ENCODE measurements around the gene MIPOL1.

Gene MIPOL1

DNA sequence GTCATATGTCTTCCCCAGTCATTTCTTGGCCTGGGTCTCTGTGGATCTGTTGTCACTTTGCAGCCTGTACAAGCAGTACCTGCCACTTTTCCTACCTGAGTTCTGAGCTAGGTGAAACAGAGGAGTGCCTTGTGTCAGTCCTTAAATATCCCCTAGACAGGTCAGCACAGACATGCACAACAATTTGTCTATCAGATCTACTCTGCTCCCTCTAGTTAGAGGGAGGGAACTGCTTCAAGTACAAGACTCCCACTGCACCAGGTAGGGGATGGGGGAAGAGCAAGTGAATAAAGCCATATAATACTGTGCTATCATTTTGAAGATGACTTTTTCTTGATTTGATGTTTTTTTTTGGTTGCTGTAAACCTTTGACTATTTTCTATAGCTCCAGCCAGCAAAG, 39.4 kb downstream of the MIPOL1 start:
- Histone ChIP-seq H3K27me3 (replicated peaks) (no peaks in the 10 kb centered on the region), H3K27ac (no peak overlapping the region), H3K36me3 (replicated peaks) (no peaks in the 10 kb centered on the region), H3K4me3 (ENCODE audit: low read depth, low read length) (no peak overlapping the region)
- in situ Hi-C loops (cut with HindIII; ENCODE audit: low pct_ligation_motif_present, low sequenced_read_pairs) = no loop called here
- no peak for DNase-seq
- TF ChIP-seq, protein P1, sequence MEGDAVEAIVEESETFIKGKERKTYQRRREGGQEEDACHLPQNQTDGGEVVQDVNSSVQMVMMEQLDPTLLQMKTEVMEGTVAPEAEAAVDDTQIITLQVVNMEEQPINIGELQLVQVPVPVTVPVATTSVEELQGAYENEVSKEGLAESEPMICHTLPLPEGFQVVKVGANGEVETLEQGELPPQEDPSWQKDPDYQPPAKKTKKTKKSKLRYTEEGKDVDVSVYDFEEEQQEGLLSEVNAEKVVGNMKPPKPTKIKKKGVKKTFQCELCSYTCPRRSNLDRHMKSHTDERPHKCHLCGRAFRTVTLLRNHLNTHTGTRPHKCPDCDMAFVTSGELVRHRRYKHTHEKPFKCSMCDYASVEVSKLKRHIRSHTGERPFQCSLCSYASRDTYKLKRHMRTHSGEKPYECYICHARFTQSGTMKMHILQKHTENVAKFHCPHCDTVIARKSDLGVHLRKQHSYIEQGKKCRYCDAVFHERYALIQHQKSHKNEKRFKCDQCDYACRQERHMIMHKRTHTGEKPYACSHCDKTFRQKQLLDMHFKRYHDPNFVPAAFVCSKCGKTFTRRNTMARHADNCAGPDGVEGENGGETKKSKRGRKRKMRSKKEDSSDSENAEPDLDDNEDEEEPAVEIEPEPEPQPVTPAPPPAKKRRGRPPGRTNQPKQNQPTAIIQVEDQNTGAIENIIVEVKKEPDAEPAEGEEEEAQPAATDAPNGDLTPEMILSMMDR (IDR thresholded peaks at IDR 0.05; ENCODE audit: low read depth, low read length, missing control alignments) = no peak

DNA sequence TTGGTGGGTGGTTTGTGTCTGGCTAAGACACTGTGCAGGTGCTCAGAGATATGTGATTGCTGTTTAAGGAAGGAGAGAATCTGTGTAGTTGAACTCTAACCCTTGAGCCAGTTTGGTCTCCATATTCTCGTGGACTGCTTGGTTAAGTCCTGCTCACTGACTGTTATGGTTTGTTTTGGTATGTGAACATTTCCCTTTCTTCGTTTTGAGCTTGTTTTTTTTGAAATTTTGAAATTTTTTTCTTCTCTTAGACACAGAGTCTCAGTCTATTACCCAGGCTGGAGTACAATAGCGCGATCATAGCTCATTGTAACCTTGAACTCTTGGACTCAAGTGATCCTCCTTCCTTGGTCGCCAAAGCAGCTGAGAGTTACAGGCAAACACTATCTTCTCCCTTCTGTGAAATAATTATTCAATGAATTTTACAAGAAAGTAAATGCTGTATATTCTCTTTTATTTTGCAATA, 40.0 kb downstream of the MIPOL1 start:
- Histone ChIP-seq H3K27me3 (replicated peaks) (no peaks in the 10 kb centered on the region), H3K27ac (no peak overlapping the region), H3K36me3 (replicated peaks) (no peaks in the 10 kb centered on the region), H3K4me3 (ENCODE audit: low read depth, low read length) (no peak overlapping the region)
- in situ Hi-C loops (cut with HindIII; ENCODE audit: low pct_ligation_motif_present, low sequenced_read_pairs) = no loop called here
- TF ChIP-seq, protein P1 (IDR thresholded peaks at IDR 0.05; ENCODE audit: low read depth, low read length, missing control alignments) = no peak
- DNase-seq = no peak

DNA sequence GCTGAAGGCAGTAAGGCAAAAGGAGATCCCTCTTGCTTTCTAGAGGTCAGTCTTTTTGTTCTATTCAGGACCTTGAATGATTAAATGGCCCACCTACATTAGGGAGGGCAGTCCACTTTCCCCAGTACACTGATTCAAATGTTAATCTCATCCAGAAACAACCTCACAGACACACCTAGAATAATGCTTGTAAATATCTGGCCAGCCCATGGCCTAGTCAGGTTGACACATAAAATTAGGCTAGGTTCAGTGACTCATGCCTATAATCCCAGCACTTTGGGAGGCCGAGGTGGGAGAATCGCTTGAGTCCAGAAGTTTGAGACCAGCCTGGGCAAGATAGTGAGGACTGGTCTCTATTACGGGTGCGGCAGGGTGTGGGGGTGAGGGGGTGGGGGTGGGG, 43.5 kb downstream of the MIPOL1 start:
- no peak overlapping the region for H3K4me3 ChIP-seq (ENCODE audit: low read depth, low read length)
- no peaks in the 10 kb centered on the region for H3K36me3 ChIP-seq (replicated peaks)
- no peak overlapping the region for H3K27ac ChIP-seq
- DNase-seq = no peak
- TF ChIP-seq, protein P1 (IDR thresholded peaks at IDR 0.05; ENCODE audit: low read depth, low read length, missing control alignments) = no peak
- no peaks in the 10 kb centered on the region for H3K27me3 ChIP-seq (replicated peaks)
- in situ Hi-C loops (cut with HindIII; ENCODE audit: low pct_ligation_motif_present, low sequenced_read_pairs) = no loop called here

DNA sequence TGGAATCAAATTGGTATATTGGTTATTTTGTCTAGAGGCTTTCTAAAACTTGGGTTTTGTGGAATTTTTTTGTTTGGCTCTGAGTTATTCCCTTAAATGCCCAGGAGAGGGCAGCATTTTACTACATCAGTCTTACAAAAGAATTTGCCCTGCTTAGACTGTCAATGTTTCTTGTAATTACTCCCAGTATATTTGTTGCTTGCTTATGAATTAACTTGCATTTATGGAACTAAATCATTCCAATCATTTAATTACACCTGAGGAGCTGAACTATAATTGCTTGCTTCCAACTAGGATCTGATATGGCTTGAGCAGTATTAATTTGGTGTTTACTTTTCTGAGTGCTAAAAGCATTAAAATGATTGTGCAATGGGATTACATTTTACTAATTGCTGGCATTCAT, 48.7 kb downstream of the MIPOL1 start:
- Histone ChIP-seq H3K27me3 (replicated peaks) (no peaks in the 10 kb centered on the region), H3K27ac (no peak overlapping the region), H3K36me3 (replicated peaks) (peaks cover 2% of the 10 kb centered on the region), H3K4me3 (ENCODE audit: low read depth, low read length) (no peak overlapping the region)
- DNase-seq = peak; percentile 10
- TF ChIP-seq, protein P1 (IDR thresholded peaks at IDR 0.05; ENCODE audit: low read depth, low read length, missing control alignments) = peak; percentile 56
- in situ Hi-C loops (cut with HindIII; ENCODE audit: low pct_ligation_motif_present, low sequenced_read_pairs) = no loop called here

DNA sequence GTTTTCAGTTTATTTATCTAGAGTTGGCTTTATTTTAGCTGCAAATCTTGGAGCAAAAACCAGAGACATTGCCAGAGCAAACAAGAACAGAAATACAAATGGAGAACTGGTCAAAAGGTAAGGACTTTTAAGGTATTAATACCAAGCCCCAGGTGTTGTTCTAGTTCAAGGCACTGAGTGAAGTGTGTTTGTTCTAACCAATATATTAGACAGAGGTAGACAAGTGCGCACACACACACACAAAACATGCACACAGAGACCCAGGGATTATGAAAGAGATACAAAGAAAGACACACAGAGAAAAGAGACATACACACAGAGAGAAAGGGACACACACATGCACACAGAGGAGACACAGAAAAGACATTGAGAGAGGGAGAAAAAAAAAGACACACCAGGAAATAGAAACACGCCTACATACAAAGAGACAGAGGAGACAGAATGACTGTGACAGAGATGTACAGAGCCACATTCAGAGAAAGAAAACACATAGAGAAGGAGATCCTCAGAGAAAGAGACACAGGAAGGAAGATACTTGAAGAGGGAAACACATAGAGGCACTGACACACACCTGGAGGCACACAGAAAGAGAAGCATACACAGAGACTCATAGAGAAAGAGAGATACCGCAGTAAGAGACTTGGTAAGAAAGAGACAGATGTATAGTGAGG, 50.2 kb downstream of the MIPOL1 start:
- TF ChIP-seq, protein P1 (IDR thresholded peaks at IDR 0.05; ENCODE audit: low read depth, low read length, missing control alignments) = no peak
- in situ Hi-C loops (cut with HindIII; ENCODE audit: low pct_ligation_motif_present, low sequenced_read_pairs) = no loop called here
- H3K4me3 ChIP-seq (ENCODE audit: low read depth, low read length) = no peak overlapping the region
- DNase-seq = no peak
- H3K27ac ChIP-seq = no peak overlapping the region
- H3K27me3 ChIP-seq (replicated peaks) = no peaks in the 10 kb centered on the region
- peaks cover 2% of the 10 kb centered on the region for H3K36me3 ChIP-seq (replicated peaks)

DNA sequence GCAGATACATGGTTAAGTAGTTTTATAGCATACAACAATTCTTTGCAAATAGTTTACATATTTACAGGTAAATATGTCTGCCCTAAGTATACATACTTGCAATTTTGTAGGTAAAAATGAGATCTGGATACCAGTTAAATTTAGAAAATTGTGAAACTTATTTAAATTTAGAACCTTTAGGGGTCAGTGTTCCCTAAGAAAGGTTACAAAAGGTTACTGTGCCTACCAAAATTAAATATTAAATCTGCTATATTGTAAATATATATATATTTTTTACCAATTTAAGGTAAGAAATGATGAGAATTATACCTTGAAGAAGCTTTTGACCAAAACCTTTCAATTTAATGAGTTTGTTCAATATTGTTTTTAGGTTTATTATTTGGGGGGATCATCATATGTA, 54.0 kb downstream of the MIPOL1 start:
- H3K27ac ChIP-seq = no peak overlapping the region
- DNase-seq = no peak
- H3K4me3 ChIP-seq (ENCODE audit: low read depth, low read length) = no peak overlapping the region
- H3K27me3 ChIP-seq (replicated peaks) = no peaks in the 10 kb centered on the region
- TF ChIP-seq, protein P1 (IDR thresholded peaks at IDR 0.05; ENCODE audit: low read depth, low read length, missing control alignments) = no peak
- in situ Hi-C loops (cut with HindIII; ENCODE audit: low pct_ligation_motif_present, low sequenced_read_pairs) = no loop called here
- H3K36me3 ChIP-seq (replicated peaks) = peaks cover 2% of the 10 kb centered on the region
